Skeletal muscle satellite cell (primary cell): Measurements from ENCODE around the gene PLEKHA5. TPM values are rescaled to one million over a fixed set of nuclear protein-coding genes. Genes with fewer than 3 reads are reported as not detected.
"Not testable (repeated sequence)": the region's sequence is repeated elsewhere in the genome, so short reads cannot be mapped to it uniquely, and the experiment has no call there.

Source experiments
- H3K27me3 ChIP-seq: 2 replicates; pipeline ENCODE4 v1.7.0; 2013; ENCODE audit warnings: low read length; ENCODE audit not compliant: control insufficient read depth, insufficient read depth
- H3K36me3 ChIP-seq: 2 replicates; pipeline ENCODE4 v1.7.0; 2013; ENCODE audit warnings: mild to moderate bottlenecking, control low read depth, low read length; ENCODE audit not compliant: insufficient read depth
- H3K4me1 ChIP-seq: 2 replicates; pipeline ENCODE4 v1.7.0; 2013; ENCODE audit warnings: low read length; ENCODE audit not compliant: control insufficient read depth, insufficient read depth
- H3K4me2 ChIP-seq: 2 replicates; pipeline ENCODE4 v1.7.0; 2013; ENCODE audit warnings: mild to moderate bottlenecking, low read length
- H3K4me3 ChIP-seq: 2 replicates; pipeline ENCODE4 v1.7.0; 2013; ENCODE audit warnings: low read length
- H3K9ac ChIP-seq: 2 replicates; pipeline ENCODE4 v1.7.0; 2013; ENCODE audit warnings: mild to moderate bottlenecking, low read depth, low read length, moderate library complexity
- H3K9me3 ChIP-seq: replicated peaks from 2 replicates; pipeline ENCODE4 v1.7.0; 2013; ENCODE audit warnings: mild to moderate bottlenecking, control low read depth, low read length
- total RNA-seq: library from RNA; depleted of rRNA; stranded (reverse); fragments of >200 nt; gene quantifications from 2 replicates; pipeline ENCODE4 v1.2.3, GENCODE V29; 2012; rRNA removed

The PLEKHA5 gene, protein sequence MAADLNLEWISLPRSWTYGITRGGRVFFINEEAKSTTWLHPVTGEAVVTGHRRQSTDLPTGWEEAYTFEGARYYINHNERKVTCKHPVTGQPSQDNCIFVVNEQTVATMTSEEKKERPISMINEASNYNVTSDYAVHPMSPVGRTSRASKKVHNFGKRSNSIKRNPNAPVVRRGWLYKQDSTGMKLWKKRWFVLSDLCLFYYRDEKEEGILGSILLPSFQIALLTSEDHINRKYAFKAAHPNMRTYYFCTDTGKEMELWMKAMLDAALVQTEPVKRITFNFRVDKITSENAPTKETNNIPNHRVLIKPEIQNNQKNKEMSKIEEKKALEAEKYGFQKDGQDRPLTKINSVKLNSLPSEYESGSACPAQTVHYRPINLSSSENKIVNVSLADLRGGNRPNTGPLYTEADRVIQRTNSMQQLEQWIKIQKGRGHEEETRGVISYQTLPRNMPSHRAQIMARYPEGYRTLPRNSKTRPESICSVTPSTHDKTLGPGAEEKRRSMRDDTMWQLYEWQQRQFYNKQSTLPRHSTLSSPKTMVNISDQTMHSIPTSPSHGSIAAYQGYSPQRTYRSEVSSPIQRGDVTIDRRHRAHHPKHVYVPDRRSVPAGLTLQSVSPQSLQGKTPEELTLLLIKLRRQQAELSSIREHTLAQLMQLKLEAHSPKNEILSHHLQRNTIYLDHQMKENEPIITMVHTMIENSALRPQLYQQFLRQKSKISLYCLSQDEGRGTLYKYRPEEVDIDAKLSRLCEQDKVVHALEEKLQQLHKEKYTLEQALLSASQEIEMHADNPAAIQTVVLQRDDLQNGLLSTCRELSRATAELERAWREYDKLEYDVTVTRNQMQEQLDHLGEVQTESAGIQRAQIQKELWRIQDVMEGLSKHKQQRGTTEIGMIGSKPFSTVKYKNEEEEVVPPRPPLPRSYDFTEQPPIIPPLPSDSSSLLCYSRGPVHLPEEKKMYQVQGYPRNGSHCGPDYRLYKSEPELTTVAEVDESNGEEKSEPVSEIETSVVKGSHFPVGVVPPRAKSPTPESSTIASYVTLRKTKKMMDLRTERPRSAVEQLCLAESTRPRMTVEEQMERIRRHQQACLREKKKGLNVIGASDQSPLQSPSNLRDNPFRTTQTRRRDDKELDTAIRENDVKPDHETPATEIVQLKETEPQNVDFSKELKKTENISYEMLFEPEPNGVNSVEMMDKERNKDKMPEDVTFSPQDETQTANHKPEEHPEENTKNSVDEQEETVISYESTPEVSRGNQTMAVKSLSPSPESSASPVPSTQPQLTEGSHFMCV
- total RNA-seq, result 8.7 and 12.7 TPM in 2 replicates

DNA sequence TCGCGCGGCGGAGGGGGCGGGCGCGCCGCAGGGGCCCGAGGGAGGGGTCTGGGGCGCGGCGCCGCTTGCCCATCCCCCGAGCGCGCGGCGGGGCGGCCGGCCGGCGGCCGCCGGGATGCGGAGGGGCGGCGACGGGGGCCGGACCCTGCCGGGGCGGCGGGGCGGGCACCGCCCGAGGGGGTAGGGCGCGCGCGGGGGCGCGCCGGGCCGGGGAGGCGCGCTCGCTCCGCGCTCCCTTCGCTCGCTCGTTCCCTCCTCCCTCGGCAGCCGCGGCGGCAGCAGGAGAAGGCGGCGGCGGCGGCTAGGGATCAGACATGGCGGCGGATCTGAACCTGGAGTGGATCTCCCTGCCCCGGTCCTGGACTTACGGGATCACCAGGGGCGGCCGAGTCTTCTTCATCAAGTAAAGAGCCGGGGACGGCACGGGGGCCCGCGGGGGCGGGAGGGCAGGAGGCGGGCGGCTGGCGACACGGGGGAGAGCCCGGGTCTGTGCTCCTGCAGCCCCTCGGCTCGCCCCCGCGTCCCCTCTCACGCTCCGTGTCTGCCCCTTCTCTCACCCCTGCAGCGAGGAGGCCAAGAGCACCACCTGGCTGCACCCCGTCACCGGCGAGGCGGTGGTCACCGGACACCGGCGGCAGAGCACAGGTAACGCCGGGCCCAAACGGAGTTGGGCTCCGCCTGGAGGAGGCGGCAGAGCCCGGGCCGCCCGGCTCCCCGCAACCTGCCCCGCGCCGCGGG is at the start of gene PLEKHA5:
Gene PLEKHA5 (plus strand): TSS at position 248 of the 738 bp plus-strand sequence. CDS start 67 bp downstream, at position 315.
- peak within 1 kb of the TSS; percentile 98 for H3K4me3 ChIP-seq

DNA sequence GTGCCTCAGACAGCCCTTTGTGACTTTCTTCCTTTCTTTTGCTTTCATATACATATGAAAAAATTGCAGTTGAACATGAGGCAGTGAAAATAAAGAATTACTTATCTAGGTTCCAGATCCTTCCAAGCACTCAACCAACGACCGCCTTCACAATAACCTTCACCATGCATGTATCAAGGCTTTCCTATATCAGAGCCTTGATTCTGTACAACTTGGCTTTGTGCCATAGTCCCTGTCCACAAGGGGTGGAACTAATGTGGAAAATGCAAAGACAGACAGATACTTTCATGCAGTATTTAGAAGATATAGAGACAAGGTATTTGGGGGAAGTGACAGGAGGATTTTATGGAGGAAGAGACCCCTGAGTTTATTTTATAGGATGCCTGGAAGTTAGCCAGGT is 48.6 kb upstream of the PLEKHA5 start:
- no peak overlapping the region for H3K4me3 ChIP-seq
- H3K4me2 ChIP-seq, result no peak overlapping the region
- H3K36me3 ChIP-seq, result no peaks in the 10 kb centered on the region
- H3K9ac ChIP-seq, result no peak overlapping the region
- H3K27me3 ChIP-seq, result no peaks in the 10 kb centered on the region
- no peaks in the 10 kb centered on the region for H3K9me3 ChIP-seq
- H3K4me1 ChIP-seq, result no peaks in the 10 kb centered on the region

More for the DNA sequence above, at the start of gene PLEKHA5:
- no peaks in the 10 kb centered on the region for H3K9me3 ChIP-seq
- no peaks in the 10 kb centered on the region for H3K36me3 ChIP-seq
- no peaks in the 10 kb centered on the region for H3K27me3 ChIP-seq
- H3K9ac ChIP-seq, result peak within 1 kb of the TSS; percentile 81
- peak within 1 kb of the TSS; percentile 98 for H3K4me2 ChIP-seq
- peaks cover 7% of the 10 kb centered on the region for H3K4me1 ChIP-seq

DNA sequence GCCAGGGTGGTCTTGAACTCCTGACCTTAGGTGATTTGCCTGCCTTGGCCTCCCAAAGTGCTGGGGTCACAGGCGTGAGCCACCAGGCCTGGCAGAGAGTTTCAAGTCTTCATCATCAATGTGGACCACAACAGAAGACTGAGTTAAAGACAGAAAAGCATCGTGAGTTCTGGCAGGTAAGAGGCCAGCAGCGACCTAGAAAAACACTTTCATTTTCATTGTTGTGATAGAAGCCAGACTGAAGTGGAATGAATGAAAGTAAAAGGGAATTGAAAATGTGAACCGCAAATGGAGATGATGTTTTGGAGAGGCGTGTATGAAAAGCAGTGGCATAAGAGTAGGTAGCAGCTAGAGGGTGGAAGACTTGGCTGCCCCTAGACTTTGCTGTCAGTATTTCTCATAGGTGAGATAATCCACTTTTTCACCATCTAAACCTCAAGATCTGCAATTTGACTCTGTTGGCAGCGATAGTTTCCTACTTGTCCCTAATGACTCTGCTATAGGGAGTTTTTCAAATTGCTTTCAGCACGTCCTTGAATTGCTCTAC is 47.1 kb upstream of the PLEKHA5 start:
- Histone ChIP-seq H3K4me3 (no peak overlapping the region), H3K36me3 (no peaks in the 10 kb centered on the region), H3K4me2 (no peak overlapping the region), H3K9ac (no peak overlapping the region), H3K9me3 (no peaks in the 10 kb centered on the region), H3K4me1 (no peaks in the 10 kb centered on the region), H3K27me3 (no peaks in the 10 kb centered on the region)

DNA sequence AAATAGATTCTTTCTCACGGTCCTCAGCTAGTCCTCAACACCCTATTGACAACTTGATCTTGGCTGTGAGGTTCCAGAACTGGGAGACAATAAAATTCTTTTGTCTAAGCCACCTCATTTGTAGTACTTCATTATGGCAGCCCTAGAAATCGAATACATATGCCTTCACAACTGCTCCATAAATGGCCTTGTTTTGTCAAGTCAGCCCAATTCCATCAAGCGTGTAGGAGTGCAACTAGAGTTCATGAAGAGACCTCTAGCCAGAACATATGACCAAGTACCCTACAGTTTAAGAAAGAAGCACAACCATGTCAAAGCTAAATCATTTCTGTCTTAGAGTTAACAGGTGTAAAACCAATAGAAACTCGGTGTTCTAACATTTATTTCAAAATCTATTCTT is 45.0 kb upstream of the PLEKHA5 start:
- Histone ChIP-seq H3K4me3 (no peak overlapping the region), H3K9me3 (no peaks in the 10 kb centered on the region), H3K27me3 (no peaks in the 10 kb centered on the region), H3K9ac (no peak overlapping the region), H3K36me3 (no peaks in the 10 kb centered on the region), H3K4me2 (no peak overlapping the region), H3K4me1 (no peaks in the 10 kb centered on the region)

DNA sequence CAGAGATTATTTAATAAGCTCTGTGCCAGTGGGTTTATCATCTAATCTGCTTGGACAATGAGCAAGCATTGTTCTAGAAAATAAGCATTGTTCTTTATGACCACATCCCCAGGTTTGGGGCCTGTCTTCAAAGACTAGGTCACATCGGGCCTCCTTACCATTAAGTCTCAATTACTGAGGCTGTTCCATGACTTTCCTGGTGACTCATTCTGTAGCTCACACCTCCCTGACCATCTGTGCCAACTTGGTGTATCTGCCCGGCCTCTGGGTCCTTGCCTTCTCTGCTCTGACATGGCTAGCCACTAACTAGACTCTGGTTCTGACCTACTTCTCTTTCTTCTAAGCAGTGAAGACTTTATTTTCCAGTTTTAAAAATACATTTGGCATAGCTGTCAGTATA is 44.4 kb upstream of the PLEKHA5 start:
- H3K27me3 ChIP-seq, result no peaks in the 10 kb centered on the region
- H3K36me3 ChIP-seq, result no peaks in the 10 kb centered on the region
- H3K9ac ChIP-seq, result no peak overlapping the region
- H3K4me2 ChIP-seq, result no peak overlapping the region
- H3K9me3 ChIP-seq, result no peaks in the 10 kb centered on the region
- no peaks in the 10 kb centered on the region for H3K4me1 ChIP-seq
- H3K4me3 ChIP-seq, result no peak overlapping the region

DNA sequence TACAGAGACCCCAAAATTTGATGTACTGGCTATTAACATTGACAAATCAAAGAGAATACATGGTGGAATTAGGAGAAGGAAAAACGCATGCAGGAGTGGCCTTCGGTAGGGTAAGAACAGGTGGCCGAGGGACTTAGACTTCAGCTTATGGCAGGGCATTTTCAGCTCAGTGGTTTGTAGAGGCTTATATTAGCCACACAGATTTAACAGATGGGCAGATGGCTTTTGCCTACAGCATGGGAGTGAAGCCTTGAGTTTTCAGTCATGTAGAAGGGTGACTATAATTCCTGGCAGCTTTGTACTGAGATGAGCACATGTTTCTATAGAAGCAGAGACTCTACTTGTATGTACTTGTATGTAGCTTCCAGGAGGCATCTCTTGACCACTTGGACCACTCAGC is 40.9 kb upstream of the PLEKHA5 start:
- Histone ChIP-seq H3K4me2 (no peak overlapping the region), H3K36me3 (no peaks in the 10 kb centered on the region), H3K27me3 (no peaks in the 10 kb centered on the region), H3K4me3 (no peak overlapping the region), H3K4me1 (no peaks in the 10 kb centered on the region), H3K9ac (no peak overlapping the region), H3K9me3 (no peaks in the 10 kb centered on the region)

DNA sequence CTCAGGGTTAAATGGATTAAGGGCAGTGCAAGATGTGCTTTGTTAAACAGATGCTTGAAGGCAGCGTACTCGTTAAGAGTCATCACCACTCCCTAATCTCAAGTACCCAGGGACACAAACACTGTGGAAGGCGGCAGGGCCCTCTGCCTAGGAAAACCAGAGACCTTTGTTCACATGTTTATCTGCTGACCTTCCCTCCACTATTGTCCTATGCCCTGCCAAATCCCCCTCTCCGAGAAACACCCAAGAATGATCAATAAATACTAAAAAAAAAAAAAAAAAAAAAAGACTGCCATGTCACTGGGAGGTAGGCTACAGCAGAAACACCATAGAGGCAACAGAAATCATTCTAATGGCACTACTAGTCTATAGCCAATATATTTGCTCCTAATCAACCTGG is 37.1 kb upstream of the PLEKHA5 start:
- H3K4me3 ChIP-seq, H3K36me3 ChIP-seq, H3K9me3 ChIP-seq, H3K27me3 ChIP-seq, H3K9ac ChIP-seq, H3K4me2 ChIP-seq: not testable (repeated sequence)
- H3K4me1 ChIP-seq, result peaks cover 10% of the 10 kb centered on the region

DNA sequence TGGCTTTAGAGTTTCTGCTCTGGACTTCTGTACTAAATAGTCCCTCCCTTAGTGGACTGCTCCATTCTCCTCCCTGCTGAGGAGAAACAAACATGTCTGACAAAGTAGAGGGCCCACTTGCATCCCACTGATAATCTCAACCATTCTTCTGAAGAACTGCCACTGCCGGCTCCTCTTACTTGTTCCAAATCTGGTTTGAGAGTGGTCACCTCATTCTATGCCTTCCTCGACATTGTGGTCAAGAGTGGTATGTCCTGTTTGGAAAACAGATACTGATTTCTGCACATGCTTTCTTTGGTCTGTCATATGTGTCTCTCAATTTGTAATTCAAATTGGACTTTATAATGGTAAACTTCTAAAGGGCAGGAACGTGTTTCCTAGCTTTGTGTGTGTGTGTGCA is 36.3 kb upstream of the PLEKHA5 start:
- Histone ChIP-seq H3K36me3 (no peaks in the 10 kb centered on the region), H3K4me1 (peaks cover 10% of the 10 kb centered on the region), H3K9me3 (no peaks in the 10 kb centered on the region), H3K27me3 (no peaks in the 10 kb centered on the region), H3K4me2 (no peak overlapping the region), H3K4me3 (no peak overlapping the region), H3K9ac (no peak overlapping the region)

DNA sequence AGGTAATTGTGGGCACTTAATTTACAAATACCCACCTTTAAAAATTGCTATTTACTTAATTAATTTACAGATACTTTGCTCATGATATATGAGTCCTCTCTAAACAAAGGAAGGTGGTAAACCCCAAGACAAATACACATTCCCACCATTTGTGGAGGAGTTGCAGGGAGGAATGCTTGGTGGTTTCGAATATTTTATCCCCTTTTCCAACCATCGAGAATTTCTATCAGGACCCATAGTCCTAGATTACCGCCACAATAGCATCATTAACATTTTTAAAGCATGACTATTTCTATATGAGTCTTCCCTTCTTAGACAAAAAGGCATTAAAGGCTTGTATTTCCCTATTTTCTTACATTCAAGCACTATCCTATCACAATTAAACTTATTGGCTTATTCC is 34.2 kb upstream of the PLEKHA5 start:
- Histone ChIP-seq H3K9ac (no peak overlapping the region), H3K4me2 (no peak overlapping the region), H3K36me3 (no peaks in the 10 kb centered on the region), H3K27me3 (no peaks in the 10 kb centered on the region), H3K4me1 (peaks cover 10% of the 10 kb centered on the region), H3K4me3 (no peak overlapping the region), H3K9me3 (no peaks in the 10 kb centered on the region)

DNA sequence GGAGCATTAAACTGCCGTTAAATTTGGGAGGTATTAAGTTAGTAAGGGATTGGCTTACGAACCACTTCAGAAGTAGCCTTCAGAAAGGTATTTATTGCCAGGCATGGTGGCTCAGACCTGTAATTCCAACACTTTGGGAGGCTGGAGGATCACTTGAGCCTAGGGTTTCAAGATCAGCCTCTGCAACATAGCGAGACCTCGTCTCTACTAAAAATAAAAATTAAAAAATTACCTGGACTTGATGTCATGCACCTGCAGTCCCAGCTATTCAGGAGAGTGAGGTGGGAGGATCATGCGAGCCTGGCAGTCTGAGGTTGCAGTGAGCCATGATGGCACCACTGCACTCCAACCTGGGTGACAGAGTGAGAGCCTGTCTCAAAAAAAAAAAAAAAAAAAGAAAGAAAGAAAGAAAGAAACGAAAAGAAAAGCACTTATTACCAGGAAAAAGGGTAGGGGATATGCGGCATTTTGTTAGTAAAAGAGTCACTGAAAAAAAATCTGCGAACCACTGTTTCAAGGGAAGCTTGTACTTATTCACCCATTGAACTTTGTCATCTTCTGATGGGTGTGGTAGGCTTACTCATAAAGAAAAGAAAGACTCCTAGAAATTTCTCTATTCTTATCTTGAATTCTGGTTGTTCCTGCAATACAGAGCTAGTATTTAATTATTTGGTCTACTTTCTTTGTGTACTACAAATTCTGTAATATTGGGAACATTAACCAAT is 33.6 kb upstream of the PLEKHA5 start:
- Histone ChIP-seq H3K27me3 (no peaks in the 10 kb centered on the region), H3K4me2 (no peak overlapping the region), H3K4me1 (peaks cover 10% of the 10 kb centered on the region), H3K9me3 (no peaks in the 10 kb centered on the region), H3K36me3 (no peaks in the 10 kb centered on the region), H3K4me3 (no peak overlapping the region), H3K9ac (no peak overlapping the region)
